Parathyroid adenoma (tissue), 2 donors: ENCODE data around the gene DCLK2.

Experiments used
- H2AFZ ChIP-seq: fragments of 300-600 bp; sonication (generic); one replicate; pipeline ENCODE4 v1.7.0; 2017; ENCODE audit warnings: antibody characterized with exemption, mild to moderate bottlenecking
- H3K27ac ChIP-seq: fragments of 300-600 bp; sonication (generic); one replicate; pipeline ENCODE4 v1.7.0; 2017
- H3K27me3 ChIP-seq: fragments of 300-600 bp; sonication (generic); one replicate; pipeline ENCODE4 v1.7.0; 2017; ENCODE audit warnings: low read length; ENCODE audit not compliant: control insufficient read depth, insufficient read depth
- H3K36me3 ChIP-seq: fragments of 300-600 bp; sonication (generic); one replicate; pipeline ENCODE4 v1.7.0; 2017; ENCODE audit warnings: low read length; ENCODE audit not compliant: control insufficient read depth, insufficient read depth
- H3K4me1 ChIP-seq: fragments of 300-600 bp; sonication (generic); one replicate; pipeline ENCODE4 v1.7.0; 2017; ENCODE audit warnings: control low read depth
- H3K4me2 ChIP-seq: fragments of 300-600 bp; sonication (generic); one replicate; pipeline ENCODE4 v1.7.0; 2017; ENCODE audit warnings: low read length
- H3K4me3 ChIP-seq: fragments of 300-600 bp; sonication (generic); one replicate; pipeline ENCODE4 v1.7.0; 2017; ENCODE audit warnings: low read depth, low read length
- H3K79me2 ChIP-seq: fragments of 300-600 bp; sonication (generic); one replicate; pipeline ENCODE4 v1.7.0; 2017; ENCODE audit warnings: control low read depth
- H3K9ac ChIP-seq: fragments of 300-600 bp; sonication (generic); one replicate; pipeline ENCODE4 v1.7.0; 2017; ENCODE audit warnings: mild to moderate bottlenecking
- H3K9me3 ChIP-seq: fragments of 300-600 bp; sonication (generic); one replicate; pipeline ENCODE4 v1.7.0; 2017; ENCODE audit warnings: low read length; ENCODE audit not compliant: control insufficient read depth
- CTCF ChIP-seq: fragments of 300-600 bp; sonication (generic); IDR thresholded peaks from one replicate; pipeline ENCODE4 v1.7.0; 2017; ENCODE audit warnings: antibody characterized with exemption, mild to moderate bottlenecking
- donor health status: primary hyperparathyroidism.

The DCLK2 gene

GRCh38 chr4:150046728-150047217, 31.5 kb upstream of the DCLK2 start:
- Histone ChIP-seq H3K27ac (no peak overlapping the region), H3K36me3 (no peaks in the 10 kb centered on the region), H2AFZ (no peak overlapping the region), H3K4me2 (no peak overlapping the region), H3K9me3 (no peaks in the 10 kb centered on the region), H3K79me2 (no peaks in the 10 kb centered on the region), H3K27me3 (no peaks in the 10 kb centered on the region), H3K4me3 (no peak overlapping the region), H3K9ac (no peak overlapping the region), H3K4me1 (no peaks in the 10 kb centered on the region)
- TF ChIP-seq CTCF, result no peak

- Histone ChIP-seq H3K27ac (no peak overlapping the region), H3K4me3 (no peak overlapping the region), H3K4me1 (no peaks in the 10 kb centered on the region), H3K9me3 (no peaks in the 10 kb centered on the region), H3K4me2 (no peak overlapping the region), H3K9ac (no peak overlapping the region), H3K36me3 (no peaks in the 10 kb centered on the region), H3K79me2 (no peaks in the 10 kb centered on the region), H2AFZ (no peak overlapping the region), H3K27me3 (no peaks in the 10 kb centered on the region)
- TF ChIP-seq CTCF, result no peak
Observed at GRCh38 chr4:150047546-150047945, 30.7 kb upstream of the DCLK2 start.

GRCh38 chr4:150049682-150050081, 28.6 kb upstream of the DCLK2 start:
- H3K4me3 ChIP-seq, result no peak overlapping the region
- no peaks in the 10 kb centered on the region for H3K4me1 ChIP-seq
- H3K36me3 ChIP-seq, result no peaks in the 10 kb centered on the region
- no peak overlapping the region for H2AFZ ChIP-seq
- no peak overlapping the region for H3K27ac ChIP-seq
- no peak overlapping the region for H3K4me2 ChIP-seq
- TF ChIP-seq CTCF, result no peak
- H3K9ac ChIP-seq, result no peak overlapping the region
- no peaks in the 10 kb centered on the region for H3K27me3 ChIP-seq
- no peaks in the 10 kb centered on the region for H3K79me2 ChIP-seq
- H3K9me3 ChIP-seq, result no peaks in the 10 kb centered on the region

DNA sequence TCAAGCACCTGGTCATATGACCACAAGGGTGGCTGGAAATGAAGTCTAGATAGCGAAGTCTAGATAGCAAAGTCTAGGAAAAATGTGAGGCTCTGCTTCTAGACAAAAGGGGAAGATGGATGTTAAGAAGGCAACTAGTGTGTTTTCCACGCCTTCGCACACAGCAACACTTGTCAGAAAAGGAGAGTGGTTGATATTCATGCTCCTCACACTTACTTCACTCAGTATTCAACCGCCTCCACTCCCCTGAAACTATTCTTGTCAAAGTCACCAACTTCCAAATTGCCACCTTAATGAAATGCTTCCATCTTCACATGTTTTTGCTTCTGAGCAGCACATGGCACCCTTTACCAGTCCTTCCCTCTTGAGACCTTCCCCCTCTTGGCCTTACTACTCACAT, 27.7 kb upstream of the DCLK2 start:
- no peak overlapping the region for H3K9ac ChIP-seq
- no peak for TF ChIP-seq CTCF
- H3K27ac ChIP-seq, result no peak overlapping the region
- no peak overlapping the region for H3K4me3 ChIP-seq
- H3K36me3 ChIP-seq, result no peaks in the 10 kb centered on the region
- no peaks in the 10 kb centered on the region for H3K9me3 ChIP-seq
- no peak overlapping the region for H2AFZ ChIP-seq
- H3K27me3 ChIP-seq, result no peaks in the 10 kb centered on the region
- H3K79me2 ChIP-seq, result no peaks in the 10 kb centered on the region
- H3K4me1 ChIP-seq, result no peaks in the 10 kb centered on the region
- H3K4me2 ChIP-seq, result no peak overlapping the region

- H3K27me3 ChIP-seq, result no peaks in the 10 kb centered on the region
- H3K36me3 ChIP-seq, result no peaks in the 10 kb centered on the region
- no peak overlapping the region for H3K4me2 ChIP-seq
- no peak overlapping the region for H2AFZ ChIP-seq
- no peak overlapping the region for H3K9ac ChIP-seq
- no peaks in the 10 kb centered on the region for H3K9me3 ChIP-seq
- no peaks in the 10 kb centered on the region for H3K4me1 ChIP-seq
- no peak overlapping the region for H3K27ac ChIP-seq
- no peaks in the 10 kb centered on the region for H3K79me2 ChIP-seq
- TF ChIP-seq CTCF, result no peak
- no peak overlapping the region for H3K4me3 ChIP-seq
Observed at GRCh38 chr4:150051111-150051510, 27.1 kb upstream of the DCLK2 start.
